GM18519 (cell line): ENCODE results near the gene SPDYC.

ENCODE experiments used
- ATAC-seq: cut with Tn5 transposase; IDR thresholded peaks from one replicate; pipeline ENCODE4 v1.9.1; 2021; ENCODE audit warnings: mild to moderate bottlenecking, moderate library complexity; ENCODE audit not compliant: unreplicated experiment, low FRiP score

SPDYC gene

DNA sequence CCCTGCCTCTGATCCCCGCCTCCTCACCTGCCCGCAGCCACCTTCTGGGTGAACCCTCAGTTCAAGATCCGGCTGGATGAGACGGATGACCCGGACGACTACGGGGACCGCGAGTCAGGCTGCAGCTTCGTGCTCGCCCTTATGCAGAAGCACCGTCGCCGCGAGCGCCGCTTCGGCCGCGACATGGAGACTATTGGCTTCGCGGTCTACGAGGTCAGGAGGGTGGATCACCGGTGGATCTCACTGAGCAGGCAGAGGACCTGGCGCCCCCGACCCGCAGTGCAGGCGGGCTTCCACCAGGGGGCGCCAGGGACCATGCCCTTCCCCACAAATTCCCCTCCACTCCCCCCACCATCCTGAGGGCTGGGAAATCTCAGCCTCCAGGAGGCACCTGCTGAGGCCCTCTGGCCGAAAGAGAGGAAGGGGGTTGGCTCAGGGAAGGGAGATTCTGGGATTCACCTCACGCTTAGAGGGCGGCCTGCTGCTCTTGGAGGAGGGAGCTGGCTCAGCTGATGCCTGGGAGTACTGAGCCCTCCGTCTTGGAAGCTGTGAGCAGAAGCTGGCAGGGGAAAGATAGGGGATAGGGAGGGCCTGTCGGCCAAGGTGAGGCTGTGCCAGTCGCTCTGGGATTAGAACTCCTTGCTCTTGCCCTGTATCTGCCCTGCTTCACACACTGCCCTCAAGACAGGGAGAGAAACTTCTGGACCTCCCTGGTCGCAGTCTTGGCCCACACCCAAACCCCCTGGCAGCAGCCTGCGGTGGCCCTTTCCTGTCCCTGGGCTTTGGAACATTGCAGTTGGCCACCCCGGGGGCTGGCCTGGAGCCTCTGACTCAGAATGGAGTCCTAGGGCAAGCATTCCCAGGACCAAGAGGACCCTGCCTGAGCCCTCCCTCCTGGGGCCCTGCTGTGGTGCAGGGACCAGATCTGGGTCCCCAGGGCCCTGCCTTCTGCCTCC is 34.9 kb downstream of the SPDYC start:
- ATAC-seq, result no peak

DNA sequence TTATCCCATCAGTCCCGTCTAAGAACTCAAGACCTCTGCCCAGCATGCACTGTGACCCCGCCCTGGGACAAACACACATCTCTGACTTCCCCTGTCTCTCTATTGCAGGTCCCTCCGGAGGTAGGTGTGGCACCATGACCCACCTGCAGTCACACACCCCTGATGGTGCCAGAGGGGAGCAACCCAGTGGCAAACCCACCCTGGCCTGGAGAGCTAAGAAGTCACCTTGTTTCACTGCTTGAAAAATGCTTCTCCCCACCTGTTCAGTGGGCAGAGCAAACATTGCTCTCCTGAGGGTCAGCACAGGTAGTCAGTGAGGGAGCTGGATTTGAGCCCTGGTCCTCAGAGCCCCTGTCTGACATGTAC is 35.6 kb downstream of the SPDYC start:
- ATAC-seq, result no peak

DNA sequence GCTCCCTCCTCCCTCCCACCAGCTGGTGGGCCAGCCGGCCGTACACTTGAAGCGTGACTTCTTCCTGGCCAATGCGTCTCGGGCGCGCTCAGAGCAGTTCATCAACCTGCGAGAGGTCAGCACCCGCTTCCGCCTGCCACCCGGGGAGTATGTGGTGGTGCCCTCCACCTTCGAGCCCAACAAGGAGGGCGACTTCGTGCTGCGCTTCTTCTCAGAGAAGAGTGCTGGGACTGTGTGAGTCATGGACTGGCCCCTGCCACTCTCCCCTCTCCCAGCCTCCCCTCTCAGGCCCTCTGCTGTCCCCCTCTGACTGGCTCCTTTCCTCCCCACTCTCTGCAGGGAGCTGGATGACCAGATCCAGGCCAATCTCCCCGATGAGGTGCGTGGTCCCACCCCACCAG is 36.4 kb downstream of the SPDYC start:
- ATAC-seq, result no peak

DNA sequence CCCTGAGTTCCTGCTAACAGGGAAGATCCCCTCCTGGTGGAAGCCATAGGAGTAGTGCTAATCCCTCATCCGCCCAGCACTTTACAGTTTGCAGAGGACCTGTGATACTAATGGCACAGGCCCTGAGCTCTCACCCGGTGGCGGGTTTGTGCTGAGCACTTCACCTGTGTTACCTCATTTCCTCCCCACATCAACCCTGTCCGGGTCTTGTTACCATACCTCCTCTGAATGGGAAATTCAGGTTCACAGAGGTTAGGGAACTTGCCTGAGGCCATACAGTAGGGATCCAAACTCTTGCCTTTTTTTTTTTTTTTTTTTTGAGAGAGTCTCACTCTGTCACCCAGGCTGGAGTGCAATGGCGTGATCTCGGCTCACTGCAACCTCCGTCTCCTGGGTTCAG is 36.9 kb downstream of the SPDYC start:
- ATAC-seq, result no peak

DNA sequence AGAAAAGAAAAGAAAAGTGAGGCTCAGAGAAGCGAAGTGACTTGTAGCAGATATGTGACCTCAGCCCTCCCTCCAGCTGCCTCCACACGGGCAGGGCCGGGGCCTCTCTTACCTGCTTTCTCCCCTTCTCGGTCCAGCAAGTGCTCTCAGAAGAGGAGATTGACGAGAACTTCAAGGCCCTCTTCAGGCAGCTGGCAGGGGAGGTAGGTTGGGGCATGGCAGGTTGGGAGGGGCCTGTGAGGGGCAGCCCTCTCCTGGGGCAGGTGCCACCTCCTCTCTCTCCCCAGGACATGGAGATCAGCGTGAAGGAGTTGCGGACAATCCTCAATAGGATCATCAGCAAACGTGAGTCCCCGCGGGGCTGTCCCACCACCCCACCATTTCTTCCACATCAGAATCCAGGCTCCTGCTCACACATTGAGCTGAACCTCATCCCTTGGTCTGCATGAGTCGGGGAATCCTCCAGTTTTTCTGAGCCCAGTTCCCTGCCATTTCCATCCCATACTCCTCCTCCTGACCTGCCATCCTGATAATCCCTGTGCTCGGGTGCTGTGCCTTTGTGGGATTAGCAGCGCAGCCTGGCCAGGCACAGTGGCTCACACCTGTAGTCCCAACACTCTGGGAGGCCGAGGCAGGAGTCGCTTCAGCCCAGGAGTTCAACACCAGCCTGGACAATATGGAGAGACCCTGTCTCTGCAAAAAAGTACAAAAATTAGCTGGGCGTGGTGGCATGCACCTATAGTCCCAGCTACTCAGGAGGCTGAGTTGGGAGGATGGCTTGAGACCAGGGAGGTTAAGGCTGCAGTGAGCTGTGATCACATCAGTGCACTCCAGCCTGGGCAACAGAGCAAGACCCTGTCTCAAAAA is 38.1 kb downstream of the SPDYC start:
- no peak for ATAC-seq

DNA sequence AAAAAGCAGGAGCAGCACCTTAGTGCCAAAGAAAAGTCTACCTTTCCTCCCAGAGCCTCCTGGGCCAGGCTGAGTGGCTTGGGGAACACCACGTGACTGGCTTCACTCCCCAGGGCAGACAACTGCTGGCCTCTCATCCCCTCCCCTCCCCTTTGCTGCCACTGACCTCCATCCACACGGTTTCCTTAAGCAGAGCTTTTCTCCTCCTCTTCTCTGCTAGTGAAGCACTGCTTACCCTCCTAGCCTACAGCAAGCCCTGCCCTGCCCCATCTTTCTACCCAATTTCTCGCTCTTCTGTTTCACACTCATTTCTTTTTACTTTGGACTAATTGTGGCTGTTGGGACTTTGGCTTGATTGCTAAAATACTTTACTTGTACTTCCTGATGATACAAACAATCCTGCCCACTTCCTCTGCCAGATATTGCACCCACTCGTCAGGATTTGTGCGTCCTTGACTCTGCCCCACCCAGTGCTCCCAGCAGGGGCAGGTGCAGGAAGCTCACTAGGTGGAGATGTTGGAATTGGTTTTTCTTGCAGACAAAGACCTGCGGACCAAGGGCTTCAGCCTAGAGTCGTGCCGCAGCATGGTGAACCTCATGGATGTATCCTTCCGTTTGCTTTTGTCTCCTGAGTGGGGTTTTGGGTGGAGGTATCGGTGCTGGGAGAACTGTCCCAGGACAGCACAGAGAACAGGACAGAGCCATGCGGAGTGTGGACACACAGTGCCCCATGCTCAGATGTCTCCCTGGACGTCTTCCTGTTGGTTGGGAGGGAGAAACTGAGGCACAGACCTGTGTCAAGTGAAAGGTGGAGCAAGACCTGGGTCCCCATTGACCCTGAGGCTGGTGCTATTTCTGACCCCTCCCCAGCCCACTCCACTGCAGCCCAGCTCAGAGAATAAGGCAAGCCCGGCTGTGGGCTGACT is 39.0 kb downstream of the SPDYC start:
- ATAC-seq, result no peak

DNA sequence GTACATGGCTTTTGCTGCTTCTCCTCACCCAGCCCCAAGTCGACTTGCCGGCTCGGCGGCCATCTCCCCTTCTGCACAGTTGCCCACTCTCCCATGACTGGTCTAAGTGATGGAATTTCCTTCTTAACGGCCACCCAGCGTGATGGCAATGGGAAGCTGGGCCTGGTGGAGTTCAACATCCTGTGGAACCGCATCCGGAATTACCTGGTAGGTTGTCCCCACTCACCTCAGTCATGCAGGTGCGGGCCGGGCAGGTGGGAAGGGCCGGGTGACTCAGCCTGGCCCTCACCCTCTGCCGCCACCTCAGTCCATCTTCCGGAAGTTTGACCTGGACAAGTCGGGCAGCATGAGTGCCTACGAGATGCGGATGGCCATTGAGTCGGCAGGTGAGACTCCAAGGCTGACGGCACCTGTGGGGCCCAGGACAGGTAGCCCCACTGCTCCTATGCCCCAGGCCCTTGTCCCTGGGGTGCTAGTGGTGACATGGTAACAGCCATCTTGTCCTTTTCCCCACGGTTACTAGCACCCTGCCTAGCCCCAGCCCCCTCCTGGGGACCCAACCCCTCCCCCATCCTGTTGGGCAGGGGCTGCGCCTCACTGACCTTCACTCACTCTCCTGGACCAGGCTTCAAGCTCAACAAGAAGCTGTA is 39.8 kb downstream of the SPDYC start:
- no peak for ATAC-seq

DNA sequence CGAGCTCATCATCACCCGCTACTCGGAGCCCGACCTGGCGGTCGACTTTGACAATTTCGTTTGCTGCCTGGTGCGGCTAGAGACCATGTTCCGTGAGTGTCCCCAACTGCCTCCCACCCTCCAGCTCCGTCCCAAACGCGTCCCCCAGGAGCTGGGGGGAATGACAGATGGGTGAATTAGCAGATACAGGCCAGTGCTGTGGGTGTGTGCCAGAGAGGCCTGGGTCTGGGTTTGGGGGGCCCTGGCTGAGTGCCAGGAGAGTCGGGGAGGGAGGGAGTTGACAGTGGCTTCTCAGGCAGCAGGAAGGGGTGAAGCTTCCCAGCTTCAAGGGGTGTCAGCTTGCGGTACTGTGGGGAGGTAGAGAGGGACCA is 40.3 kb downstream of the SPDYC start:
- no peak for ATAC-seq

DNA sequence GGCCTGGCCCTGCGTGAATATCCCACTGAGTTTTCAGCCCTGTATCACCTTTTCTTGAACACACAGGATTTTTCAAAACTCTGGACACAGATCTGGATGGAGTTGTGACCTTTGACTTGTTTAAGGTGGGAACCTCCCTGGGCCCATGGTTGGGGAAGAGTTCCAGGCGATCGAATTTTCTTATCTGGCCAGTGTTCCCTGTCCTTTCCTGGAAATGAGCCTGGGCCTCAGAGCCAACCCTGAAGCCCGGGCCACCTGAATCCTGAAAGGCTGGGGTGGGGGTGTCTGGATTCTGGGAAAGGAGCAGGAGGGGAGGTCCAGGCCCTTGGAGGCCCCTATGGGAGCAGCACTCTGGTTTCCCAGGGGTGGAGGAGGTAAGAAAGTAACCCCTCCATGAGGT is 40.7 kb downstream of the SPDYC start:
- ATAC-seq, result no peak

DNA sequence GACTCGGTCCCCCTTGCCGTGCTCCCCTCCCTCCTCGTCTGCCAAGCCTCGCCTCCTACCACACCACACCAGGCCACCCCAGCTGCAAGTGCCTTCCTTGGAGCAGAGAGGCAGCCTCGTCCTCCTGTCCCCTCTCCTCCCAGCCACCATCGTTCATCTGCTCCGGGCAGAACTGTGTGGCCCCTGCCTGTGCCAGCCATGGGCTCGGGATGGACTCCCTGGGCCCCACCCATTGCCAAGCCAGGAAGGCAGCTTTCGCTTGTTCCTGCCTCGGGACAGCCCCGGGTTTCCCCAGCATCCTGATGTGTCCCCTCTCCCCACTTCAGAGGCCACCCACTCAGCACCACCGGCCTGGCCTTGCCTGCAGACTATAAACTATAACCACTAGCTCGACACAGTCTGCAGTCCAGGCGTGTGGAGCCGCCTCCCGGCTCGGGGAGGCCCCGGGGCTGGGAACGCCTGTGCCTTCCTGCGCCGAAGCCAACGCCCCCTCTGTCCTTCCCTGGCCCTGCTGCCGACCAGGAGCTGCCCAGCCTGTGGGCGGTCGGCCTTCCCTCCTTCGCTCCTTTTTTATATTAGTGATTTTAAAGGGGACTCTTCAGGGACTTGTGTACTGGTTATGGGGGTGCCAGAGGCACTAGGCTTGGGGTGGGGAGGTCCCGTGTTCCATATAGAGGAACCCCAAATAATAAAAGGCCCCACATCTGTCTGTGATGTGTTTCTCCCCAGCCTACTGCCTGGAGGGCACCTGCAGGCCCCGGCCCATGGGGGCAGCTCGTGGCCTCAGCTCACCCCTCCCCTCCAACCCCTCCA is 41.5 kb downstream of the SPDYC start:
- ATAC-seq, result no peak

DNA sequence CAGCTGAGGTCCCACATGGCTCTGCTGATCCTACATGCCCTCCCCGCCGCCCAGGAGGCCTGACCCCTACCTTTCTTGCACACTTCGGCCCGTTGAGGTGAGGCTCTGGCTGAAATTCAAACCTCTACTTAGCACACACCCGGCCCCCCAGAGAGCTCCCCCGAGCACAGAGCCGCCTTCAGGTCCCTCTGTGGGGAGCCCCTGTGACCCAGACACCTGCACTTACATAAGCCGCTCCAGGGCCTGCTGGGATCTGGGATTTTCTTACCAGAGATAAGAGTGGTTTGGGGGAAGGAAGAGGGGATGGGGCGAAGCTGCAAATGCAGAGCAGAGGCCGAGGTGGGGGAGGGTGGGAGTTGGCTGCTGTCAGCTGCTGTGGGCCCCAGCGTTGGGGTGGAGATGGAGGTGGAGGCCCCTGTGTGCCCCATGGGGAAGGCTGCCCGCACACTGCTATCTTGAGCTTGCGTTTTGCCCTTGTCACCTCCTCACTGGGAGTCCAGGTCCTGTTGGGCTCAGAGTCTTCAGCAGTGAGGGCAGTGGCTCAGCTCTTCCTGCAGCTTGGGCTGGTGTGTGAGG is 42.3 kb downstream of the SPDYC start:
- no peak for ATAC-seq

DNA sequence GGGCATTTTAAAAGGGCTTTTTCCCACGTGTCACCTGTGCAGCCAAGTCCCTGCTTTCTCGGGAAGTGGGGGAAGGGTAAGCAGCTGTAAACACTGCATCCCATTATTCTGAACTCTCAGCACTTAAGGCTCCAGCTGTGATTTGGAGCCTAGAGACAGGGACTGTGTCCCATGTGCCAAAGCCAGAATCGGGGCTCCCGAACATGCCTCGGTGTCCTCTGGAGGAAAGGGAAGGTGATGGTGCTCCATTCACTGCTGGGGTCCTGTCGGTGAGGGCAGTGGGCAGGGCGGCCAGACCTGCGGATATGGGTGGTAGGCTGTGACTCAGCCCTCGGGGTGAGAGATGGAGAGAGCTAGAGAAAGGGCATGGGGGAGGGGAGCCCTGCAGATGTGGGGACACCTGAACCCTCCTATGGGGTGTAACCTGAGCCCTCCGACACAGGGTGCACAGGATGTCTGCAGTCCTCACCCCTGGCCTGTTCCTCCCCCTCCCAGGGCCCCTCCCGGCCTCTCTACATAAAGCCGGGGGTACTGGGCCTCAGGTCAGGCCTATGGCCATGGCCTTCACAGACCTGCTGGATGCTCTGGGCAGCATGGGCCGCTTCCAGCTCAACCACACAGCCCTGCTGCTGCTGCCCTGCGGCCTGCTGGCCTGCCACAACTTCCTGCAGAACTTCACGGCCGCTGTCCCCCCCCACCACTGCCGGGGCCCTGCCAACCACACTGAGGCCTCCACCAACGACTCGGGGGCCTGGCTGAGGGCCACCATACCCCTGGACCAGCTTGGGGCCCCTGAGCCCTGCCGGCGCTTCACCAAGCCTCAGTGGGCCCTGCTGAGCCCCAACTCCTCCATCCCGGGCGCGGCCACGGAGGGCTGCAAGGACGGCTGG is 43.5 kb downstream of the SPDYC start:
- ATAC-seq, result no peak

DNA sequence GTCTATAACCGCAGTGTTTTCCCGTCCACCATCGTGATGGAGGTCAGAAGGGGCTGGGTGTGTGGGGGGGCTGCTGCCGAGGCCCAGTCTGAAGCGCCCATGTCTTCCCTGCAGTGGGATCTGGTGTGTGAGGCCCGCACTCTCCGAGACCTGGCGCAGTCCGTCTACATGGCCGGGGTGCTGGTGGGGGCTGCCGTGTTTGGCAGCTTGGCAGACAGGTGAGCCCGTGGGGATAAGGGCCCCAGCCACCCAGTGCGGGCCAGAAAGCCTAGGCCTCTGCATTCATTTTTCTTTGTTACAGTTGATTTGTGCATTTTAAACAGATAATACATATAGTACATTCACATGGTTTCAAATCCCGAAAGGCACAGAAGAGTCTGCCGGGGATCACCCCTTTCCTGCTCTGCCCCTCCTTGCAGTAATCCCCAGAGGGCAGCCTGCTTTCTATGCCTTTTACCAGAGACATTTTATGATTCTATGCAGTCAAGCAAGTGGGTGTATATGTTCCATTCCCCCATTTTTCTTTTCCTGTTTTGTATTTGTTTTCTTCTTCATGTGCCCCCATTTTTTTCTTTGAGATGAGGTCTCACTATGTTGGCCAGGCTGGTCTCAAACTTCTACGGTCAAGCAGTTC is 44.3 kb downstream of the SPDYC start:
- no peak for ATAC-seq

DNA sequence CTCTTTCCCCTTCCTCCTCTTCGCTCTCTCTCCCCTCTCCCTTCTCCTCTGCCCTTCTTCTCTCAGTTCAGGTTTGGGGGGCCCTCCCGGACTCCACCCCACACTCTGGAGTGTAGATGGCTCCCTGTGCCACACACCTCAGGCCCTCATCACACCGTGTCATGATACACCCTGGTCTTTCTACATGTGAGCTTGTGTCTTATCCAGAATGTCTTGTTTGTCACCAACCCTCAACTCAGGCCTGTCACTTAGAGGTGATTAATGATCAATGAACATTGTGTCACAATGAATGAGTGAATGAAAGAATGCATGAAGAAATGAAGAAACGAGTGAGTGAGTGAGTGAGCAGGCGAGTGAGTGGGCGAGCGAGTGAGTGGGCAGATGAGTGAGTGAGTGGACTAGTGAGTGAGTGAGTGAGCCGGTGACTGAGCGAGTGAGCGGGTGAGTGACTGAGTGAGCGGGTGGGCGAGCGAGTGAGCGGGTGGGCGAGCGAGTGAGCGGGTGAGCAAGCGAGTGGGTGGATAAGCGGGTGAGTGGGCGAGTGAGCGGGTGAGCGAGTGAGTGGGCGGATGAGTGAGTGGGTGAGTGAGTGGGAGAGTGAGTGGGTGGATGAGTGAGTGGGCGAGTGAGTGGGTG is 45.5 kb downstream of the SPDYC start:
- ATAC-seq, result no peak

DNA sequence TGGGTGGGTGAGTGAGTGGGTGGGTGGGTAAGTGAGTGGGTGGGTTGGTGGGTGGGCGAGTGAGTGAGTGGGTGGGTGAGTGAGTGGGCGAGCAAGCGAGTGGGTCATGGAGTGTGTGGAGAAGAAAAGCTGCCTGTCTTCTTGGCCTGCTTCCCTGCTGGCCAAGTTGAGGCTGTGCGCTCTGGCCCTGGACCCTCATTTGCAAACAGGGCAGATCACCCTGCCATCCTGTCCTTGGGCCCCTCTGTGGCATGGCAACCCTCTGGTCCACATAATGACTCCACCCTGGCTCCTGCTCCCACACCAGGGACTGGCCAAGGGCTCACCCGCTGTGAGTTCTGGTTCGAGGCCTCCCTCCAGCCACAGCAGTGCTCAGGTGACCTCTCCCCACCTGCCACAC is 46.8 kb downstream of the SPDYC start:
- no peak for ATAC-seq

DNA sequence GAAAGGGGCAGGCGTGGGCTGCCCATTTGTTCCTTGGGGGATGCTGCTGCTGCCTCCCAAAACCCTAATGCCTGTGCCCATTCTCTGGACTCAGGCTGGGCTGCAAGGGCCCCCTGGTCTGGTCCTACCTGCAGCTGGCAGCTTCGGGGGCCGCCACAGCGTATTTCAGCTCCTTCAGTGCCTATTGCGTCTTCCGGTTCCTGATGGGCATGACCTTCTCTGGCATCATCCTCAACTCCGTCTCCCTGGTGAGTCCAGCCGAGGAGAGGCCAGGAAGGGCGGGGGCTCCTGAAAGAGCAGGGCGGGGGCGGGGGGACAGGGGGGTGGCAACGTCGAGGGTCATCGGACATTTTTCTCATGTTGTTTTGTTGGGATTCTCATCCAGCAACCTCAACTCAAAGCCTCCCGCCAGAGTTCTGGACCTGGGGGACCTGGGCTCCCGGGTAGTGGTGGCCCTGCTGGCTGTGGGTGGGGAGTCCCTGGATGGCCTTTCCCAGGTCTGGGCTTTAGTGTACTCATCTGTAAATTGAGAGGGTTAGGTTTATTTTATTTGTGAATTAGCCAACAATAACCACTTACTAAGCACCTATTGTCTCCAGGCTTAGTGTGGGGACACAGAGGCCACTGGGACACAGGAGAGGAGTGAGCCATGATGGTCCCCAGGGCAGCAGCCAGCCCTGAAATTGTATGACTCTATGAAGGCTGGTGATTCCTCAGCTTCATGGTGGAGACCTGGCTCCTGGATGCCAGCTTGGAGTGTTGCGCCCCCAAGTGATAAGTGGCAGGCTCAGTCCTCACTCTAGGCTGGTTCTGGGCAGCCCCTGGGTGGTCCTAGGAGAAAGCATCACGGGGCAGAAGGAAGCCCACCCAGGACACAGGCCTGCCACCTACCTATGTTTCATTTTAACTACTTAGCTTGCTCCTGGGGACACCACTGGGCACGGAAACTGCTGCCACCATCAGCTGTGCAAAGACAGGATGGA is 47.7 kb downstream of the SPDYC start:
- no peak for ATAC-seq
